Lower lobe of right lung (tissue), 2 donors: ENCODE measurements around the gene STAB1. TPM values are rescaled to one million over a fixed set of nuclear protein-coding genes. Genes with fewer than 3 reads are reported as not detected.
A peak's percentile ranks its signal among the peaks of the same experiment; 100 is the strongest.

Experiments used
- ATAC-seq, 2 donors: fragments of 200-7000 bp; cut with Tn5 transposase; one replicate each; pipeline ENCODE4 v1.9.1; 2020 to 2022; ENCODE audit warnings: mild to moderate bottlenecking in 2 of 2, moderate library complexity in 2 of 2
- DNase-seq: peaks from one replicate; pipeline ENCODE4 v3.0.0-alpha.2; 2020
- H3K27ac ChIP-seq: fragments of 200-600 bp; one replicate; pipeline ENCODE4 v1.8.0; 2022
- H3K27me3 ChIP-seq: fragments of 200-600 bp; one replicate; pipeline ENCODE4 v1.8.0; 2022; ENCODE audit warnings: low read depth
- H3K36me3 ChIP-seq: fragments of 200-600 bp; one replicate; pipeline ENCODE4 v1.8.0; 2022; ENCODE audit warnings: mild to moderate bottlenecking
- H3K4me1 ChIP-seq: fragments of 200-600 bp; one replicate; pipeline ENCODE4 v1.8.0; 2022
- H3K4me3 ChIP-seq: fragments of 200-600 bp; one replicate; pipeline ENCODE4 v1.8.0; 2022; ENCODE audit warnings: mild to moderate bottlenecking
- H3K9me3 ChIP-seq: fragments of 200-600 bp; one replicate; pipeline ENCODE4 v1.8.0; 2022
- CTCF ChIP-seq: fragments of 200-600 bp; IDR thresholded peaks from one replicate; pipeline ENCODE4 v1.8.0; 2022; ENCODE audit warnings: antibody characterized with exemption, mild to moderate bottlenecking
- intact Hi-C: fragments of 100-400 bp; cut with DNase I; formaldehyde crosslinking; loops from one replicate; pipeline ENCODE4 v1.11.0; 2022
- total RNA-seq: library from RNA; stranded (reverse); fragmentation: NEBNext Ultra II Directional; extraction: Animal tissue kit (Norgen Biotek cat#: 25700); gene quantifications from one replicate; pipeline ENCODE4 v1.2.1, GENCODE V29; 2021
- donor health status: DM: no; HTN: yes; CAD: no; lungs with severe emphysema.

STAB1 gene
- total RNA-seq, 1 donor from 2014 or later, result 133 TPM

DNA sequence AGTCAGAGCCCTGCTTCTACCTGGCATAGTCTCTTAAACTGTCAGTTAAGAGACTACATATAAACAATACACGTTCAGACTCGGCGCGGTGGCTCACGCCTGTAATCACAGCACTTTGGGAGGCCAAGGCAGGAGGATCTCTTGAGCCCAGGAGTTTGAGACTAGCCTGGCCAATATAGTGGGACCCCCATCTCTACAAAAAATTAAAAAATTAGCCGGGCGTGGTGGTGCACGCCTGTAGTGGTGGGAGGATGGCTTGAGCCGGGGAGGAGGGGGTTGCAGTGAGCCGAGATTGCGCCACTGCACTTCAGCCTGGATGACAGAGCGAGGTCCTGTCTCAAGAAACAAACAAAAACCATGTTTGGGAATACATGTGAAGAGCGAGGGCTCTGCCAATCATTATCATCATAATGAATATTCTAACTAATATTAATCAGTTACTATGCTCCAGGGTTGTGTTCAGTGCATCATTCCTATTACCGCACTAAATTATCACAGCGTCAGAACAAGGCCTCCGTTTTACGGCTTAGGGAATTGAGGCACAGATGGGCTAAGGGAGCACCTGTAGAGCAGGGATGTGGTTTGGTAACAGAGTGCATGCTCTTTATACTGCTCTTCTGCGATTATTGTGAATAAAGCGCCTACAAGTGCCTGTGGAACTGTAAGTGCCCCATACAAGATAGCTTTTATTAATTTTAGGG lies 40.4 kb downstream of the STAB1 start:
- Histone ChIP-seq H3K4me3 (peak overlapping the region; percentile 68), H3K36me3 (peaks cover 8% of the 10 kb centered on the region), H3K4me1 (peaks cover 81% of the 10 kb centered on the region), H3K27ac (no peak overlapping the region), H3K9me3 (no peaks in the 10 kb centered on the region), H3K27me3 (no peaks in the 10 kb centered on the region)
- DNase-seq (no peak), ATAC-seq (no peak)
- no peak for TF ChIP-seq CTCF
- intact Hi-C loops, result no loop called here

DNA sequence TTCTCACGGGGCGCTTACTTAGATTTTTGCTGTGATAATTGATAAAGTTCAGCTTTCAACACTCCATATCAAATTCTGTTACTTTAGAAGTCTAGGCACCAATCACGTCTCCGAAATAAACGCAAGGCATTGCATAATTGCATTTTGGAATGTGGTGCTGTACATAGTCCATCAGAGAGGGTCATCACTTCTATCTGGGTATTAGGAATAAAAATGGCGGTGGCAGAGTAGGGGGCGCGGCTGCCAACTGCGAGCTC lies 40.9 kb downstream of the STAB1 start:
- intact Hi-C loops, result no loop called here
- peak overlapping the region; percentile 68 for H3K4me3 ChIP-seq

DNA sequence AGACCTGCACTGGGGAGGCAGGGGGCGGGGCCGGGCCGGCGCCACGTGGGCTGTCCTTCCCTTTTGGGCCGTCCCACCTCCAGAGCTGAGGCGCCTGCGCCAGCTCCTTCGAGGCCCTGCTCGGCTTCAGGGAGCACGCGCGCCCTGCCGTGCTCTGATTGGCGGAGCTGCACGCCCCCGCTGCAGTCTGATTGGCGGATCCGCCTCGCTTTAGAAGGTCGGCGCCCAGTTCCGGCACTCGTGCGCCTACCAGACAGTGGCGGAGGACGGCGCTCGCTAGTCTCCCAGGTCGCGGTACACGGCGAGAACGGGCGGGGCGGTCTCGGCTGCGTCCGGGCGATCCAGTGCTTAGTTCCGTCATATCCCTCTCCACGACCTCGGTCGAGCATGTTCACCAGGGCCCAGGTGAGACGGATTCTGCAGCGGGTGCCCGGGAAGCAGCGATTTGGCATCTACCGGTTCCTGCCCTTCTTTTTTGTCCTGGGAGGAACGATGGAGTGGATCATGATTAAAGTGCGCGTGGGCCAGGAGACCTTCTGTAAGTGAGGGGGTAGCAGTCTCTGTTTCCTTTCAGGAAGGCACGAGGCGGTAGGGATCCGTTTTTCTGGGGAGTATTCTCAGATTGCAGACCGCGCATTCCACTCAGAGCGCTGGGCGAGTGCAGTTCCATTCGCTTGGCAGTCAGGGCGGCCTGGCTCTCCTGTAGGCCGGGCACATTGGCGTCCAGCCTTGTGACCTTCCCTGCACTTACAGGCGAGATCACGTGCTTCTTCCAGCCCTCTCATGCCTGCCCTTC lies 41.4 kb downstream of the STAB1 start, which contains the start of gene UQCC5:
TSS of gene UQCC5 (plus strand) at position 237 of the 796 bp plus-strand sequence. CDS start at position 388, 151 bp downstream.
- ATAC-seq, result peak; percentile 96 to 97
- H3K4me1 ChIP-seq, result peaks cover 71% of the 10 kb centered on the region
- H3K9me3 ChIP-seq, result no peaks in the 10 kb centered on the region
- TF ChIP-seq CTCF, result peak; percentile 30
- peak within 1 kb of the TSS; percentile 89 for H3K27ac ChIP-seq
- no peaks in the 10 kb centered on the region for H3K27me3 ChIP-seq
- peaks cover 18% of the 10 kb centered on the region for H3K36me3 ChIP-seq
- DNase-seq, result peak; percentile 99
- intact Hi-C loops, result no loop called here
- H3K4me3 ChIP-seq, result peak within 1 kb of the TSS; percentile 68

More for the DNA sequence above, 40.9 kb downstream of the STAB1 start:
- Histone ChIP-seq H3K9me3 (no peaks in the 10 kb centered on the region), H3K4me1 (peaks cover 77% of the 10 kb centered on the region), H3K27ac (no peak overlapping the region), H3K27me3 (no peaks in the 10 kb centered on the region), H3K36me3 (peaks cover 12% of the 10 kb centered on the region)
- DNase-seq (no peak), ATAC-seq (no peak)
- no peak for TF ChIP-seq CTCF

DNA sequence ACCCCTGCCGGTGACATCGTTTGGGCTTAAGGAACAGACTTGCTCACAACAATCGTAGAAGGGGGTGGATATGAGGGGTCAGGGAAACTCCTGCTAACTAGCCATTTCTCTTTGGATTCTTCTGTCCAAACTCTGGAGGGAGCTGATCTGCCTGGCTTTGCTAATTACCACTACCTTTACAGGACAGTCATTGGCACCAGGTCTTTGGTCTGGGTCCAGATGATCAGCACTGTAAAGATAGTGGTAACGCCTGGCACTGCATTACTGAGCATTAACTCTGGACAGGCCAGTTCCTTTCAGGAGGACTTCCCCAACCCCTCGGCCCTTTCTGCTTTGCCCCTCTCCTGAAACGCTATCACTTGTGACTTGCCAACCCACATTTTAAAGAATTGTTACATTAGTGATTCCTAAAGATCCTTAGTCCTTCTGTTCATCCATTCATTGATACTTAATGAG lies 42.1 kb downstream of the STAB1 start:
- peak overlapping the region; percentile 68 for H3K4me3 ChIP-seq
- H3K4me1 ChIP-seq, result peaks cover 65% of the 10 kb centered on the region
- no peaks in the 10 kb centered on the region for H3K9me3 ChIP-seq
- TF ChIP-seq CTCF, result no peak
- ATAC-seq (no peak), DNase-seq (no peak)
- peaks cover 22% of the 10 kb centered on the region for H3K36me3 ChIP-seq
- intact Hi-C loops, result no loop called here
- H3K27ac ChIP-seq, result peak overlapping the region; percentile 89
- no peaks in the 10 kb centered on the region for H3K27me3 ChIP-seq

DNA sequence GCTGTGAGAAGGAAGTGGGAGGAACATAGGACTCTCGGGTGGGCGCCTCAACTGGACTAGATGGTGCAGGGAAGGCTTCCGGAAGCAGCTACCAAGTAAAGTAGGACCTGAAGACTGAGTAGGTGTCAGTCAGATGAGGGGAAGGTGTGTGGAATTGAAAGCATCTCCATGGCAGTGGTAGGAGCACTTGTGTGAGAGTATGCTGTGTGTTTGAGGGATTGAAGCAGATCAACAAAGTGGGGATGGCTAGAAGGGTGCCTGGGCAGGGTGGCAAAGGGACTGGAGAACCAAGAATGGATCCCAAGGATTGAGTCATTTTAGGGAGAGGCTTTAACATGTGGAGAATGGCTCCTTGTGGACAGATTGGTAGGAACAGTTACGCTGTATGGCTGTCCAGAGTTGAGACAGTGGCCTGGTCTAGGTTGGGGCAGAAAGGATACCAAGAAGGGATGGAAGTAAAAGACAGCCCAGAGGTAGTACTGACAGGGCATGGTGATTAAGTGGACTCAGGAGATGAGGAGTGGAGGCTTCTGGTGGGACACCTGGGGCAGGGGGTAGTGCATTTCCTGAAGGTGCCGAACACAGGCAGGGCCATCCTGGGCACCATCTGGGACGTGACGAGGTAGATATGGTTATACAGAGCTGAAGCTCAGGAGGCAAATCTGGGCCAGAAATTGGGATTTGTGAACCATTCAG lies 42.7 kb downstream of the STAB1 start:
- Histone ChIP-seq H3K4me3 (peak overlapping the region; percentile 68), H3K27me3 (no peaks in the 10 kb centered on the region), H3K27ac (peak overlapping the region; percentile 89), H3K36me3 (peaks cover 22% of the 10 kb centered on the region), H3K9me3 (no peaks in the 10 kb centered on the region), H3K4me1 (peaks cover 58% of the 10 kb centered on the region)
- TF ChIP-seq CTCF, result no peak
- no peak for ATAC-seq
- no peak for DNase-seq
- intact Hi-C loops, result no loop called here
